Pons (tissue), 1 donor: Measurements from ENCODE around the gene KIF6.

Experiments used
- DNase-seq: peaks from one replicate; pipeline ENCODE4 v3.0.0-alpha.2; 2016; ENCODE audit warnings: low spot score

The KIF6 gene

GRCh38 chr6:39381550-39382140 lies 343.6 kb downstream of the KIF6 start:
- DNase-seq = no peak

- no peak for DNase-seq
Measured at GRCh38 chr6:39380837-39381549, 344.2 kb downstream of the KIF6 start.

GRCh38 chr6:39378960-39379425 lies 346.2 kb downstream of the KIF6 start:
- no peak for DNase-seq

- no peak for DNase-seq
Measured at GRCh38 chr6:39378175-39378959, 346.8 kb downstream of the KIF6 start.

- peak; percentile 94 for DNase-seq
Measured at GRCh38 chr6:39377539-39377950, 347.7 kb downstream of the KIF6 start.

- no peak for DNase-seq
Measured at GRCh38 chr6:39375405-39375804, 349.8 kb downstream of the KIF6 start.

GRCh38 chr6:39370390-39370789 lies 354.8 kb downstream of the KIF6 start:
- no peak for DNase-seq

GRCh38 chr6:39369987-39370386 lies 355.2 kb downstream of the KIF6 start:
- peak; percentile 32 for DNase-seq

GRCh38 chr6:39367700-39368099 lies 357.5 kb downstream of the KIF6 start:
- no peak for DNase-seq

GRCh38 chr6:39366931-39367618 lies 358.1 kb downstream of the KIF6 start:
- peak; percentile 79 for DNase-seq

GRCh38 chr6:39365281-39366074 lies 359.7 kb downstream of the KIF6 start:
- DNase-seq = no peak

- DNase-seq = no peak
Measured at GRCh38 chr6:39363280-39363679, 361.9 kb downstream of the KIF6 start.

- peak; percentile 75 for DNase-seq
Measured at GRCh38 chr6:39362487-39362865, 362.7 kb downstream of the KIF6 start.

- peak; percentile 83 for DNase-seq
Measured at GRCh38 chr6:39361657-39362486, 363.3 kb downstream of the KIF6 start.

- DNase-seq = no peak
Measured at GRCh38 chr6:39360378-39360777, 364.8 kb downstream of the KIF6 start.

- DNase-seq = no peak
Measured at GRCh38 chr6:39357998-39358686, 367.1 kb downstream of the KIF6 start.

GRCh38 chr6:39353698-39354315 lies 371.4 kb downstream of the KIF6 start:
- no peak for DNase-seq

GRCh38 chr6:39350723-39351505 lies 374.3 kb downstream of the KIF6 start:
- no peak for DNase-seq

GRCh38 chr6:39348740-39349139 lies 376.5 kb downstream of the KIF6 start:
- no peak for DNase-seq
